GM23338 (cell line): ENCODE results near the gene EMILIN3. TPM values are rescaled to one million over a fixed set of nuclear protein-coding genes. Genes with fewer than 3 reads are reported as not detected.

ENCODE experiments used
- ATAC-seq: fragments of 200-7000 bp; cut with Tn5 transposase; 3 replicates; pipeline ENCODE4 v1.9.1; 2020
- DNase-seq: peaks from one replicate; pipeline ENCODE4 v3.0.0-alpha.2; 2015; ENCODE audit warnings: low spot score
- H2AFZ ChIP-seq: fragments of 200-600 bp; sonication (generic); 2 replicates; pipeline ENCODE4 v1.8.0; 2016; ENCODE audit warnings: antibody characterized with exemption, mild to moderate bottlenecking, moderate library complexity
- H3F3A ChIP-seq: fragments of 200-600 bp; sonication (generic); replicated peaks from 2 replicates; pipeline ENCODE4 v1.8.0; 2017; ENCODE audit warnings: antibody characterized with exemption, mixed run types, low read depth
- H3K27ac ChIP-seq: fragments of 200-600 bp; sonication (generic); 2 replicates; pipeline ENCODE4 v1.6.1; 2016; ENCODE audit warnings: low read depth
- H3K27me3 ChIP-seq: fragments of 200-600 bp; sonication (generic); 2 replicates; pipeline ENCODE4 v1.8.0; 2016; ENCODE audit warnings: mild to moderate bottlenecking, mixed run types, moderate library complexity; ENCODE audit not compliant: insufficient read depth
- H3K36me3 ChIP-seq: fragments of 200-600 bp; sonication (generic); 2 replicates; pipeline ENCODE4 v1.8.0; 2016; ENCODE audit warnings: mild to moderate bottlenecking; ENCODE audit not compliant: insufficient read depth
- H3K4me1 ChIP-seq: fragments of 200-600 bp; sonication (generic); 2 replicates; pipeline ENCODE4 v1.8.0; 2016; ENCODE audit warnings: mild to moderate bottlenecking, moderate library complexity; ENCODE audit not compliant: insufficient read depth
- H3K4me2 ChIP-seq: fragments of 200-600 bp; sonication (generic); 2 replicates; pipeline ENCODE4 v1.7.1; 2017; ENCODE audit warnings: mixed run types
- H3K4me3 ChIP-seq: fragments of 200-600 bp; sonication (generic); 2 replicates; pipeline ENCODE4 v1.6.1; 2016; ENCODE audit warnings: mixed run types
- H3K79me2 ChIP-seq: fragments of 200-600 bp; sonication (generic); replicated peaks from 2 replicates; pipeline ENCODE4 v1.8.0; 2017; ENCODE audit warnings: mild to moderate bottlenecking; ENCODE audit not compliant: insufficient read depth
- H3K9me2 ChIP-seq: fragments of 200-600 bp; sonication (generic); 2 replicates; pipeline ENCODE4 v1.8.0; 2017; ENCODE audit not compliant: insufficient read depth
- H4K20me1 ChIP-seq: fragments of 200-600 bp; sonication (generic); replicated peaks from 2 replicates; pipeline ENCODE4 v1.8.0; 2017; ENCODE audit warnings: mild to moderate bottlenecking; ENCODE audit not compliant: insufficient read depth
- H3K27ac Mint-ChIP-seq: 2 replicates; pipeline ENCODE4 v1.8.0; 2020; ENCODE audit warnings: inconsistent platforms, mild to moderate bottlenecking, moderate library complexity, mixed read lengths
- H3K27me3 Mint-ChIP-seq: 3 replicates; pipeline ENCODE4 v1.8.0; 2022; ENCODE audit warnings: low read depth, mild to moderate bottlenecking, moderate library complexity, mixed read lengths, inconsistent platforms; ENCODE audit not compliant: insufficient read depth, poor library complexity
- H3K36me3 Mint-ChIP-seq: 3 replicates; pipeline ENCODE4 v1.8.0; 2021; ENCODE audit warnings: low read depth, mild to moderate bottlenecking, inconsistent platforms, moderate library complexity, mixed read lengths
- H3K4me1 Mint-ChIP-seq: 3 replicates; pipeline ENCODE4 v1.8.0; 2020; ENCODE audit warnings: mild to moderate bottlenecking, inconsistent platforms, mixed read lengths
- H3K4me3 Mint-ChIP-seq: 3 replicates; pipeline ENCODE4 v1.8.0; 2021; ENCODE audit warnings: moderate library complexity, mild to moderate bottlenecking, inconsistent platforms, mixed read lengths
- H3K9me3 Mint-ChIP-seq: 3 replicates; pipeline ENCODE4 v1.8.0; 2020; ENCODE audit warnings: moderate library complexity, mild to moderate bottlenecking, inconsistent platforms, mixed read lengths
- EZH2 ChIP-seq: fragments of 200-600 bp; sonication (generic); IDR thresholded peaks from one replicate; pipeline ENCODE4 v1.8.0; 2017; ENCODE audit warnings: antibody characterized with exemption, mild to moderate bottlenecking, low read depth; ENCODE audit not compliant: unreplicated experiment
- EZH2phosphoT487 ChIP-seq: fragments of 200-600 bp; sonication (generic); IDR thresholded peaks from one replicate; pipeline ENCODE4 v1.8.1; 2018; ENCODE audit warnings: antibody characterized with exemption; ENCODE audit not compliant: unreplicated experiment
- JUNB ChIP-seq: IDR thresholded peaks from one replicate; pipeline ENCODE4 v1.6.1; 2016; ENCODE audit warnings: antibody characterized with exemption; ENCODE audit not compliant: unreplicated experiment
- NANOG ChIP-seq: IDR thresholded peaks from 2 replicates; pipeline ENCODE4 v1.6.1; 2016; ENCODE audit warnings: antibody characterized with exemption, borderline replicate concordance
- POLR2AphosphoS5 ChIP-seq: IDR thresholded peaks from 2 replicates; pipeline ENCODE4 v1.6.1; 2016; ENCODE audit warnings: antibody characterized with exemption, low read depth
- STAT1 ChIP-seq: IDR thresholded peaks from one replicate; pipeline ENCODE4 v1.6.1; 2016; ENCODE audit warnings: antibody characterized with exemption; ENCODE audit not compliant: unreplicated experiment
- ZNF114 ChIP-seq: fragments of 250-450 bp; sonication (Bioruptor Pico); IDR thresholded peaks from 2 replicates; pipeline ENCODE4 v1.5.0; 2020; ENCODE audit warnings: mild to moderate bottlenecking, moderate library complexity
- ZNF331 ChIP-seq: fragments of 250-450 bp; sonication (Bioruptor Pico); IDR thresholded peaks from 2 replicates; pipeline ENCODE4 v1.5.0; 2020; ENCODE audit warnings: low read depth, mild to moderate bottlenecking, moderate library complexity
- polyA plus RNA-seq: library from polyadenylated mRNA; unstranded; fragments of >200 nt; fragmentation: Nextera tagmentation; extraction: Ambion mirVana; gene quantifications from 2 replicates; pipeline ENCODE4 v1.2.1, GENCODE V29; 2016
- total RNA-seq: library from RNA; depleted of rRNA; stranded (reverse); fragments of >200 nt; shearing (Covaris generic); gene quantifications from 2 replicates; pipeline ENCODE4 v1.2.3, GENCODE V29; 2014
- TF ChIP-seq, protein P1 (sequence below), 2 experiments: fragments of 200-600 bp in 1 of 2; sonication (generic) in 1 of 2; conservative IDR thresholded peaks; 2 replicates each; pipeline versions ENCODE4 v1.5.1 to v1.6.1; 2016 to 2017; ENCODE audit warnings: antibody characterized with exemption in 2 of 2, low read depth in 2 of 2, mild to moderate bottlenecking in 2 of 2, moderate library complexity in 1 of 2
- TF ChIP-seq, protein P2 (sequence below): IDR thresholded peaks from one replicate; pipeline ENCODE4 v1.6.1; 2018; ENCODE audit warnings: antibody characterized with exemption; ENCODE audit not compliant: unreplicated experiment

Gene EMILIN3
- total and polyA plus RNA-seq, 2 experiments from 2014 or later = 0.53 to 6.6 TPM

DNA sequence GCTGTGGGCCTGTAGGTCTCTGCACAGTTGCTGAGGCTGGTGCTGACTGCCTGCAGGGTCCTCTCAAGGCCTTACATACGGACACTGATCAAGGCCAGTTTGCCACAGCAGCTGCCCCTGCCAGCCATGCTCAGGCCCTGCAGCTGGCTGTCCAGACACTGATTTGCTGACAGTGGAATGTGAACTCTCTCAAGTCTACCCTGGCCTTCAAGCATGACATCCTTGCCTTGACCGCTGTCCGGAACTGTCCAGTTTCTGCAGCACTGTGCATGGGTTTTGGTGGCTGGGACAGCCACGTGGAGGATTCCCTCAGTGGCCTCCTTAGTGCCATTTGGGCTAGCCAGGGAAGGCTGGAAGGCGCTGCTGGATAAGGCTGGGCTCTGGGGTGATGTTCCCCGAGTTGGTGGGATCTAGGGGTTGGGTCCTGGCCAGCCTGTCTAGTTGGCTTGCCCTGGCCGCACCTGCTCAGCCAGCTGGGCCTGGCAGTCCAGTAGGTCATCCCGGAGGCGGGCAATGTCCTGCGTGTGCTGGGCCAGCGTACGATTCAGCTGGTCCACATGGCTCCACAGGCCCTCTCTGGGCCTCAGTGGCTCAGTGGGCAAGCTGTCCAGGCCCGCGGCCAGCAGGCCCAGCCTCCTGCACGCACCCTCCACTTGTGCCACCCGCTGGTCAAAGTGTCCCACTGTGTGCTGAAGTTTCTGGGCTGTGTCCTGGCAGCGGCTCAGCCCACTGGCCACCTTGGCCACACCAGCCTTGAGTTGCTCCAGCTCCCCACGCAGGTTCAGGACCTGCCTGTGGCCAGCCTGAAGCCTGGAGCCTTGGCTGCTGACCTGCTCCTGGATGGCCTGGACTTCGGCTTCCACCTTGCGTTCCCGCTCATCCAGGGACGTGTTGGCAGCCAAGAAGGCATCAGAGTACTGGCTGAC is 5.5 kb downstream of the EMILIN3 start (continued):
- TF ChIP-seq NANOG = no peak
- TF ChIP-seq, protein P1, sequence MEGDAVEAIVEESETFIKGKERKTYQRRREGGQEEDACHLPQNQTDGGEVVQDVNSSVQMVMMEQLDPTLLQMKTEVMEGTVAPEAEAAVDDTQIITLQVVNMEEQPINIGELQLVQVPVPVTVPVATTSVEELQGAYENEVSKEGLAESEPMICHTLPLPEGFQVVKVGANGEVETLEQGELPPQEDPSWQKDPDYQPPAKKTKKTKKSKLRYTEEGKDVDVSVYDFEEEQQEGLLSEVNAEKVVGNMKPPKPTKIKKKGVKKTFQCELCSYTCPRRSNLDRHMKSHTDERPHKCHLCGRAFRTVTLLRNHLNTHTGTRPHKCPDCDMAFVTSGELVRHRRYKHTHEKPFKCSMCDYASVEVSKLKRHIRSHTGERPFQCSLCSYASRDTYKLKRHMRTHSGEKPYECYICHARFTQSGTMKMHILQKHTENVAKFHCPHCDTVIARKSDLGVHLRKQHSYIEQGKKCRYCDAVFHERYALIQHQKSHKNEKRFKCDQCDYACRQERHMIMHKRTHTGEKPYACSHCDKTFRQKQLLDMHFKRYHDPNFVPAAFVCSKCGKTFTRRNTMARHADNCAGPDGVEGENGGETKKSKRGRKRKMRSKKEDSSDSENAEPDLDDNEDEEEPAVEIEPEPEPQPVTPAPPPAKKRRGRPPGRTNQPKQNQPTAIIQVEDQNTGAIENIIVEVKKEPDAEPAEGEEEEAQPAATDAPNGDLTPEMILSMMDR (conservative IDR thresholded peaks at IDR 0.05; ENCODE audit: low read depth in 2 of 2) = no peak
- no peak for TF ChIP-seq JUNB
- no peak for TF ChIP-seq EZH2phosphoT487
- no peak for TF ChIP-seq STAT1
- no peak for TF ChIP-seq EZH2
- TF ChIP-seq POLR2AphosphoS5 = no peak
- TF ChIP-seq ZNF114 (CRISPR knock-in tag) = no peak
- TF ChIP-seq, protein P2, sequence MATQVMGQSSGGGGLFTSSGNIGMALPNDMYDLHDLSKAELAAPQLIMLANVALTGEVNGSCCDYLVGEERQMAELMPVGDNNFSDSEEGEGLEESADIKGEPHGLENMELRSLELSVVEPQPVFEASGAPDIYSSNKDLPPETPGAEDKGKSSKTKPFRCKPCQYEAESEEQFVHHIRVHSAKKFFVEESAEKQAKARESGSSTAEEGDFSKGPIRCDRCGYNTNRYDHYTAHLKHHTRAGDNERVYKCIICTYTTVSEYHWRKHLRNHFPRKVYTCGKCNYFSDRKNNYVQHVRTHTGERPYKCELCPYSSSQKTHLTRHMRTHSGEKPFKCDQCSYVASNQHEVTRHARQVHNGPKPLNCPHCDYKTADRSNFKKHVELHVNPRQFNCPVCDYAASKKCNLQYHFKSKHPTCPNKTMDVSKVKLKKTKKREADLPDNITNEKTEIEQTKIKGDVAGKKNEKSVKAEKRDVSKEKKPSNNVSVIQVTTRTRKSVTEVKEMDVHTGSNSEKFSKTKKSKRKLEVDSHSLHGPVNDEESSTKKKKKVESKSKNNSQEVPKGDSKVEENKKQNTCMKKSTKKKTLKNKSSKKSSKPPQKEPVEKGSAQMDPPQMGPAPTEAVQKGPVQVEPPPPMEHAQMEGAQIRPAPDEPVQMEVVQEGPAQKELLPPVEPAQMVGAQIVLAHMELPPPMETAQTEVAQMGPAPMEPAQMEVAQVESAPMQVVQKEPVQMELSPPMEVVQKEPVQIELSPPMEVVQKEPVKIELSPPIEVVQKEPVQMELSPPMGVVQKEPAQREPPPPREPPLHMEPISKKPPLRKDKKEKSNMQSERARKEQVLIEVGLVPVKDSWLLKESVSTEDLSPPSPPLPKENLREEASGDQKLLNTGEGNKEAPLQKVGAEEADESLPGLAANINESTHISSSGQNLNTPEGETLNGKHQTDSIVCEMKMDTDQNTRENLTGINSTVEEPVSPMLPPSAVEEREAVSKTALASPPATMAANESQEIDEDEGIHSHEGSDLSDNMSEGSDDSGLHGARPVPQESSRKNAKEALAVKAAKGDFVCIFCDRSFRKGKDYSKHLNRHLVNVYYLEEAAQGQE = no peak

DNA sequence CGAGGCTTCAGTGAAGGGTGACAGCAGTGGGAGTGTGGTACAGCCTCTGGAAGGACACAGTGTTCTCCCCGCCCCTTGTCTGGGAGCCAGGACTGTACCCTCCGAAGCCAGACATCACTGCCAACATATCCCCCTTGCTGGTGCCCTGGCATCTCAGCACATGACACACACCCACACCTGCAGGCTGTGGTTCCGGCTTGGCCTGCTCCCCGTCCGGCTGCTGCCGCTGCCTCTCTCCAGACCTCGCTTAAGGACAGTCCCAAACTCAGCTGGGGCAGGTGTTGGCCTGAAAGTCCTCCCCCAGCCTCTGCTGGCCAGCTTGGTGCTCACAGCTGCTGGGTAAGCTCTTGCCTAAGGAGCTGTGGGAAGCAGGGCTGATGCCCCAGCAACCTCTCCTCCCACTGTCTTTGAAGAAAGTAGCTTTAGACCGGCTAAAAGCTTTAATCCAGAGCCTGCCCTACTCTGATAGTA is 7.0 kb downstream of the EMILIN3 start:
- no peak overlapping the region for H3K4me3 ChIP-seq
- H3K9me2 ChIP-seq = no peaks in the 10 kb centered on the region
- H4K20me1 ChIP-seq = no peaks in the 10 kb centered on the region
- no peaks in the 10 kb centered on the region for H3K4me1 Mint-ChIP-seq
- no peaks in the 10 kb centered on the region for H3K36me3 ChIP-seq
- H3K27me3 ChIP-seq = peaks cover 5% of the 10 kb centered on the region
- no peaks in the 10 kb centered on the region for H3K79me2 ChIP-seq
- H3K27ac Mint-ChIP-seq = no peak overlapping the region
- H3F3A ChIP-seq = no peaks in the 10 kb centered on the region
- ATAC-seq = no peak
- H3K27me3 Mint-ChIP-seq = peaks cover 3% of the 10 kb centered on the region
- no peak for DNase-seq
- H2AFZ ChIP-seq = no peak overlapping the region
- H3K9me3 Mint-ChIP-seq = no peaks in the 10 kb centered on the region
- H3K4me2 ChIP-seq = no peak overlapping the region
- H3K36me3 Mint-ChIP-seq = no peaks in the 10 kb centered on the region
- no peaks in the 10 kb centered on the region for H3K4me1 ChIP-seq
- no peak overlapping the region for H3K4me3 Mint-ChIP-seq
- no peak overlapping the region for H3K27ac ChIP-seq
- TF ChIP-seq, protein P2 = no peak
- TF ChIP-seq ZNF331 (no peak), POLR2AphosphoS5 (no peak)
